Activated CD8-positive, alpha-beta memory T cell treated with anti-CD3 and anti-CD28 coated beads, Interleukin-2, amount 50 U/mL, for 48 hours (primary cell): Measurements from ENCODE around the gene ZNRF1.
"Not testable (repeated sequence)": the region's sequence is repeated elsewhere in the genome, so short reads cannot be mapped to it uniquely, and the experiment has no call there.

ENCODE experiments used
- DNase-seq: peaks from one replicate; pipeline ENCODE4 v3.0.0-alpha.2; 2020

Gene ZNRF1

DNA sequence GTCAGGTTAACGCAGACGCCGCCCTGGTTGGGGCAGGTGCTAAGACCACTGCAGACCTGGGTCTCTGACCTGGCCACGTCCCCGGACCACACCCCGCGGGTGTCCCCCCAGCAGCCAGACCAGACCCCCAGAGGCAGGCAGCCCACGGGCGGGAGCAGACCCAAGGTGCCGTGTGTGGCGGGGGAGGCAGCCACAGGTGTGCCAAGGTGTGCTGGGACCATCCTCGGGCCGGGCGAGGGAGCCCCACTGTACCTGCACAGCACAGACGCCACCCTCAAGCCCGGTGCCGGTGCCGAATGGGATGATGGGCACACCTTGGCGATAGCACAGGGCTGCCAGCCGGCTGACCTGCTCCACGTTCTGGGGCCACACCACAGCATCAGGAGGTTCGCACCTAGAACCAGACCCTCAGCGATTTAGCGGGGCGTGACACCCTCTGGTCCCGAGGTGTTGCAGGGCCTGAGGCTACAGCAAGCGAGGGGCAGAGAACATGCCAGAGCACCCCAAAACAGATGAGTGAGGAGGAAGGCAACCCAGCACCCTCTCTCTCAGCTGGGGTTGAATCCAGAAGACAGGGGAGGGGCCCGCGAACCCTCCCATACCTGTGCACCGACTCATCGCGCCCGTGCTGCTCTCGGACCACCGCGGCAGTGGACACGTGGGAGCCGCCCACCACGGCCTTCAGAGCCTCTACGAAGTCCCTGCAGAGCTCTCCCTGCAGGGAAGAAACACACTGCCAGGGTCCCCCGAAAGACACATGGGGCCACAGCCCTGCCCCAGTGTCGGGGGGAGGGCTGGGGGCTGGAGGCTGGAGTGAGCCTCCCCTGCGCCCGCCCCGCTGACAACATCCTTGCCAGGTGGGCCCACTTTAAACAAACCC, 116.4 kb downstream of the ZNRF1 start:
- DNase-seq, result no peak

DNA sequence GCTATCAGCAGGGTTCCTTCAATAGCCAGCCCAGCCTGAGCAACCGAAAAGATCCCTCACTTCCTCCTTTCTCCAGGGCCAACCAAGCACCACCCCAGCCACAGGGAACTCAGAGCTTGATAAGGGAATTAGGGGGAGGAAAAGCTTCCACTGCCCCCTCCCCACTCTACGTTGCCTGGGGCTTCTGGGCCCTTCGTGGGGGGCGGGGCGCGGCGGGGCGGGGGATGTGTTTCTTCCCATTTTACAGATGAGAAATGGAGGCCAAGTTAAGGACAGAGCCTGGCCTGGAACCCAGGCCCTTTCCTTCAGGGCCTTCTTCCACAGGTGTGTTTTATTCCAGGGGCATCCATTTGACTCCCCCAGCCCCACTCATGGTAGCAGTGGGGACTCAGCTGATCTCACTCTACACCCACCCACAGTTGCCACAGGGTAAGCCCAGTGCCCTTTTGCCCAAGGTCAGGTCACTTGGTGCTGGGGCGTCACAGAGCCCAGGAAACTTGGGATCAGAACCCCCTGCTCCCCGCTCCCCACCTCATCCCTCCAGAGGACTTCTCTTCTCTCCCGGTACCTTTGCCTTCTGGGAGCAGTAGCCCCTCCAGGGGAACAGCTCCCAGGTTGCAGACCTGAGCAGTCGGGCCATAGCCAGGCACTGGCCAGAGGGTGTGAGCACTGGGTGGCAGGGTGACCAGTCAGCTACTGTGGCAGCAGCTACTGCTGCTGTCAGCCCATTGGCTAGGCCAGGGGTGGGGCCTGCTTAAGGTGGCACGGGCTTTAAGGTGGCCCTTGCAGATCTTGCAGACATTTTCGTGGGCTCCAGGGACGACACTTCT, 117.5 kb downstream of the ZNRF1 start, which contains the start of gene LDHD:
Gene LDHD (minus strand): TSS at position 700 of the 830 bp plus-strand sequence. CDS start 60 bp downstream, at position 640.
- DNase-seq, result no peak

DNA sequence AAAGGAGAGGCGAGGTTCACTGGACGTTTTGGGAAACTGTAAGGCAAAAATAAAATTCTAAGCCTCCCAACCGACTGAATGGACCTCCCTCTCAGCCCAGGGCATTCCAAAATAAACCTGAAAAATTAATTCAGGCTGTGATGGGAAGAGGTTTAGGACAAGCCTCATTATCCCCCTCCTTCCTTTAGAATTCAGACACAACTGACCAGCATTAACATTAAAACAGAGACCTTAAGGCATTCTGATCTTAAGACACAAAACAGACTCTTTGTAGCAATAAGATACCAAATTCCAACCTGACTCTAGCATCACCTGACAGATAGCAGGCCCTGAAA, 118.1 kb downstream of the ZNRF1 start:
- no peak for DNase-seq

DNA sequence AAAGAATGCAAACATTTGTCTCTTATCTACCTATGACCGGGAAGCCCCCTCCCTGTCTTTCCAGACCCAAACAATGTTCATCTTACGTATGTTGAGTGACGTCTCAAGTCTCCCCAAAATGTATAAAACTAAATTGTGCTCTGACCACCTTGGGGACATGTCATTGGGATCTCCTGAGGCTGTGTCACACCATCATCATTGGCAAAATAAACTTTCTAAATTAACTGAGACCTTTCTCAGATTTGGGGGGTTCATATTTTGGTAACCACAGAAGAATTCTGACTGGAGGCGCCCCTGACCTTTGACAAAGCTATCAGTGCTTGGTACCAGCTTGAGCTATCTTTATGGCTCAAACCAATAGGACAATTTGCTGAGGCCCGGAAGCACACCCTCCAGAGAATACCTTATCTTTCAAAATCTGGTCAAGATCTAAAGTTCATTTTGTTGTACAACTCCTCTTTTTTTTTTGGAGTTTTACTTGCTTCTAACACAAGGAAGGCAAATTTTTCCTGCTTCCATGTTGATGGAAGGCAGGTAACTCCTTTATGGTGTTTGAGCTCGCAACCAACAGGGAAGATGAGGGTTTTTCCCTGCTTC, 120.2 kb downstream of the ZNRF1 start:
- no peak for DNase-seq

DNA sequence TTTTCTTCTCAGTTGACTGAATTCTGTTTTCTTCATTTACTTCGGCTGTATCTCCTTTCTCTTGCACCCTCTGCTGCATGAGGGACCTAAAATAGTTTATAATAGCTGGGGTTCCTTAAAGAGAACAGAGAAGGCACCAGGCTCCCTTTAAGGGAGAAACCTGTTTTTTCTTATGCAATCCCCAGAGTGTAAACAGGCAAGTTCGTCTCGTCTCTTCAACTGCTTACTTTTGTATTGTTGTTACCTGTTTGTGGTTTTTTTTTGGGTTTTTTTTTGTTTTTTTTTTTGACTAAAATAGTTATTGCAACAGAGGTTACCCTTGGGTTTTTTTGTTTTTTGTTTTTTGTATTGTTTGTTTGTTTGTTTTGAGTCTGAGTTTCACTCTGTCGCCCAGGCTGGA, 121.4 kb downstream of the ZNRF1 start:
- DNase-seq, result no peak

DNA sequence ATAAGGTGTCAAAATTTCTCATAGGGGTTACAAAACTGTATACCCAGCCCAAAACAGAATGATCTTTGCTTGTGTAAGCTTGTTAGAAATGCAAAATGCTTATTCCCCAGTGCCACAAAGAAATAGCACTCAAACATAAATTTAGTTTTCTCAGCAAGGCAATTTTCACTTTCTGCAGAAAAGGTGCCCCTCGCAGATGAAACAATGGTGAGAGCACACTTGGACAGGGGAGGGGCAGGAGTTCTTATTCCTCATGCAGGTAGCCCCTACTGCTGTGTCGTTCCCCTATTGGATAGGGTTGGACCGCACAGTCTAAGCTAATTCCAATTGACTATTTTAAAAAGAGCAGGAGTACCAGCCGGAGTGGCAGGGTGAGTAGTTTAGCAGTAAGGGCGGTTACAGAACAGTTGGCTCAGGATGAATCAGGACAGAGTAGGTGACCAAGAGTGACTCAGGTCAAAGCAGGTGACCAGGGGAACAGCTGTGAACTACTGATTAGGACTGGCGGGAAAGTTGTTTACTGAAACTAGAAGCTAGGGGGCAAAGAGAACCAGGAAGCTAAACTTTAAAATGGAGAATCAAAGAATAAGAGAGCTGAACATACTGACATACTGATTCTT, 123.2 kb downstream of the ZNRF1 start:
- DNase-seq, result no peak

DNA sequence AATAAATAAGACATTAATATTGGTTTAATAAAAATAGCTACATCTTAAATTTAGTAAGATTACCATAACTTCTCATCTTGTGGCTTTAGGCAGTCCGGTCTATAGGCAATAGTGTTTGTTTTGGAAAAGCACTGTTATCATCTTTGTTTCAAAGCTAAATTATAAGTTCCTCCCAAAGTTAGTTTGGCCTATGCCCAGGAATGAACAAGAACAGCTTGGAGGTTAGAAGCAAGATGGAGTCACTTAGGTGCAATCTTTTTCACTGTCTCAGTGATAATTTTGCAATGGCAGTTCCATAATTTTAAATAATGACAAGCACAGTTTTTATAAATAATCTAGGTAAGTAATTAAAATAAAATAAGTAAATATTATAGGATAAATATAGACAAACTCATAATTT, 123.8 kb downstream of the ZNRF1 start:
- no peak for DNase-seq

DNA sequence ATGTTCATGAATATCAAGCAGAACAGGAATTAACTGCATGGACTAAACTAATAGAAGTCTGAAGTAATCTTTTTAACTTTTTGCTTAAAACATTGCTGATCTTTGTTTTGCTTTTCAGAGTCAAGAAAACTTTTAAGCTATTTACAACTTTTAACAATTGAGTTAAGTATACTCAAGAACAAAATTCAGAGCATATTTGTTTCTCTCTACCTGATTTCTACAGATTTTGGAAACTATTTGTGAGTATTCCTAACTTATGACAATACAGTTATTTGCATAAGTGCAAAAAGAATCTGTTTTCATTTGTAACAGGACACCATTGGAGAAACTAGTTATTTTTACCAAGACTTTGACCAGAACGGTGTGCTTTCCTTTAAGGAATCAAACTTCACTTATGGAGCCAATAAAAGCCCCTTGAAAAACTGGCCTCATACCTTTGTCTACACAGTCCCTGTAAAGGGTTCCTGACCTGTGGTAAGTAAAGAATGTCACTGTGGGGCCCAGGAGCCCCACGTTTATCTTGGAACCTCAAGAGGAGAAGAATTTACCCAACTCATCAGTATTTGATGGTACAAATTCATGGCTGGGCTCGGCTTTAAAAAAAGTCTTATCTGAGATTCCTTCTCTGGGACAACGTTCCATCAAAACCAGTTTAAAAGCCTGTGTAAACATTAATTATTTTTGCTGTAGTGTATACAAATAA, 129.0 kb downstream of the ZNRF1 start:
- no peak for DNase-seq

DNA sequence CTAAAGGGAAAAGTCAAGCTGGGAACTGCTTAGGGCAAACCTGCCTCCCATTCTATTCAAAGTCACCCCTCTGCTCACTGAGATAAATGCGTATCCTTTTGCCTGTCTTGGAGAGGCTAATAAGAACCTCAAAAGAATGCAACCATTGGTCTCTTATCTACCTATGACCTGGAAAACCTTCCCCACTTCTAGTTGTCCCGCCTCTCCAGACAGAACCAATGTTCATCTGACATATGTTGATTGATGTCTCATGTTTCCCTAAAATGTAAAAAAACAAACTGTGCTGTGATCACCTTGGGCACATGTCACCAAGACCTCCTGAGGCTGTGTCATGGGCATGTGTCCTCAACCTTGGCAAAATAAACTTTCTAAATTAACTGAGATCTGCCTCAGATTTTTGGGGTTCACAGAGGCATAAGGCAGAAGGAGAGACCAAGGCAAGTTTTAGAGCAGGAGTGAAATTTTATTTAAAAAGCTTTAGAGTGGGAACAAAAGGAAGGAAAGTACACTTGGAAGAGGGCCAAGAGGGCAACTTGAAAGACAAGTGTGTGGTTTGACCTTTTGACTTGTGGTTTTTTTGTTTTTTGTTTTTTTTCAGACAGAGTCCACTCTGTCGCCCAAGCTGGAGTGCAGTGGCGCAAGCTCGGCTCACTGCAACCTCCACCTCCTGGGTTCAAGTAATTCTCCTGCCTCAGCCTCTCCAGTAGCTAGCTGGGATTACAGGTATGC, 130.8 kb downstream of the ZNRF1 start:
- not testable (repeated sequence) for DNase-seq

DNA sequence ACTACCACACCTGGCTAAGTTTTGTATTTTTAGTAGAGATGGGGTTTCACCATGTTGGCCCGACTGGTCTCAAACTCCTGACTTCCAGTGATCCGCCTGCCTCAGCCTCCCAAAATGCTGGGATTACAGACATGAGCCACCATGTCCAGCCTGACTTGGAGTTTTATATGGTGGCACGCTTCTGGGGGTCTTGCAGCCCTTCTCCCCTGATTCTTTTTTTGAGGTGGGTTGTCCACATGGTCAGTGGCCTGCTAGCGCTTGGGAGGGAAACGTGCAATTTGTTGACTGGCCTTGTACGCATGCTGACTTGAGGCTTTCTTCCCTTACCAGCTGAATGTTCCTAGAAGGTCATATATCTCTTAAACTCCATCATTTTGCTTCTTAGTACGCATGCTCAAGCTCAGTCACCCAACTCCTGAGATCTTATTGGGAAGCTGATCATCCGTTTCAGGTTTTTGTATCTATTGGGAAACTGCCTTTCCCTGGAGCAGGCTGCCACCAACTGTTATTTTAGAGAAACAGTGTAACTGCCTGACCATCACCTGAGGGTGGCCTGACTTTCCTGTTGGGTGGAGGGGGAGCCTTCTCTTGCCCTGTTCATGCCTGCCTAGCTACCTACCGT, 131.4 kb downstream of the ZNRF1 start:
- no peak for DNase-seq

DNA sequence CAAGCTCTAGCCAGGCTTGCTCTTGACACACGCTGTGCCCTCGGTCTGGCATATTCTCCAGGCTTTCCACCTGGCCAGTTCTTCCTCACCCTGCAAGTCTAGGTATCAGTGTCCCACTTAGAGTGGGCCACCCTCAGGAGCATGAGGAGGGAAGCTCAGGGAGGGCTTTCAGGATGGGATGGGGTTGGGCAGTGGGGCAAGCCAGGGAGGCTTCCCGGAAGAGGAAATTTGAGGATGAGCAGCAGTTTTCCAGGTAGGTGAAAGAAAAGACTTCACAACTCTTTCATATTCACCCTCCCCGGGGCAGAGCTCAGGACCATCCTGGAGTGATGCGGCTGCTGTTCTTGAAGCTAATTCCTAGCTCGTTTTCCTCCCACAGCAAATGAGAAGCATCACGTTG, 132.3 kb downstream of the ZNRF1 start:
- DNase-seq, result no peak

DNA sequence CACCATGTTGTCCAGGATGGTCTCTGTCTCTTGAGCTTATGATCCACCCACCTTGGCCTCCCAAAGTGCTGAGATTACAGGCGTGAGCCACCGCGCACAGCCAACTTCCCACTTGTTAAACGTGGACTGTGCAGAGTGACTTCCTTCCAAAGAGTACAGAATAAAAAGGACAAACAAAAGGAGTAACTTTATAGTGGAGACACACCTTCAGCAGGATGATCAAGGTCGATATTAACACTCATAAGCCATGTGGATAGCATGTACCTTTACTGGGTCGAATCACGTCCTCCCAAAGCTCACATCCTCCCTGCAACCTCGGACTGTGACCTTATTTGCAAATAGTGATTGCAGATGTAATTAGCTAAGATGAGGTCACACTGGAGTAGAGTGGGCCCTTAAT, 139.4 kb downstream of the ZNRF1 start:
- no peak for DNase-seq

DNA sequence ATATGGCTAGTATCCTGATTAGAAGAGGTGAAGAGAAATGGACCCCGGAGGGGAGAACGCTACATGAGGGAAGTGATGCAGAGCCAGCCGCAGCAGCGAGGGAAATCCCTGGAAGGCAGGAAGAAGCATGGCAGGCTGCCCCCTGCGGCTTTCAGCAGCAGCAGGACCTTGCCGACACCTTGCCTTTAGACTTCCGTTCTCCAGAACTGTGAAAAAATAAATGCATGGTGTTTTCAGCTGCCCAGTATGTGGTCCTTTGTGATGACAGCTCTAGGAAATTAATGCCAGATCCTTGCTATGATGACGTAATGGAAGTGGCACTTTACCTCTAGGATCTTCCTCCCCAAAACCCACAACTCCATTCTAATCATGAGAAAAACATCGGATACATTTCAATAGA, 139.8 kb downstream of the ZNRF1 start:
- DNase-seq, result no peak

DNA sequence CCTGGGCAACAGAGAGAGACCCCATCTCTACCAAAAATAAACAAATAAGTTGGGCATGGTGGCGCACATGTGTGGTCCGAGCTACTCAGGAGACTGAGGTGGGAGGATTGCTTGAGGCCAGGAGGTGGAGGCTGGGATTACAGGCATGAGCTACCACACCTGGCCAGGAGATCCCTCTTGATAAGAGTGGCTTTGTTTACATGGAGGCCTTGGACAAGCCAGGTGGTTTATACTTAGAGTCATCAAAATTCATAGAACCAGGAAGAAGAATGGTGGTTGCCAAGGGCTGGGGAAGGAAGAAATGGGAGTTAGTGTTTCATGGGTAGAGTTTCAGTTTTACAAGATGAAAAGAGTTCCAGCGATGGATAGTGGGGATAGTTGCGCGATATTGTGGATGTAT, 140.7 kb downstream of the ZNRF1 start:
- DNase-seq, result no peak

DNA sequence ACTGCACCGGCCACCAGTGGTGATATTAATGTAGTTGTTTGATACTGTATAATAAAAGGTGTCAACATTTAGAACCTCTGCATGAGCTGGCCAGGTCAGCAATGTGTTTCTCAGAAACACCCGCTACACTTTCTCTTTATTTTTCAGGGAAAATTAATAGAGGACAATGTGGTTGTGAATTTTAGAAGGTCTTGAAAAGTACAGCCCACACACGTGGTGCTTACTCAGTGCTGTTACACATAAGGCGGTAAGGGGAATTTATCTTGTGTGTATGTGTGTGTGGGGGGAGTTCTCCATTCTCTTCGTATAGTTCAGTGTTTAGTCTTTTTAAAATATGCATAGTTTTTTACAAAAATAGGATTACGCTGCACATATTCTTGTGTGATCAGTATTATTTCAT, 145.1 kb downstream of the ZNRF1 start:
- DNase-seq, result no peak

DNA sequence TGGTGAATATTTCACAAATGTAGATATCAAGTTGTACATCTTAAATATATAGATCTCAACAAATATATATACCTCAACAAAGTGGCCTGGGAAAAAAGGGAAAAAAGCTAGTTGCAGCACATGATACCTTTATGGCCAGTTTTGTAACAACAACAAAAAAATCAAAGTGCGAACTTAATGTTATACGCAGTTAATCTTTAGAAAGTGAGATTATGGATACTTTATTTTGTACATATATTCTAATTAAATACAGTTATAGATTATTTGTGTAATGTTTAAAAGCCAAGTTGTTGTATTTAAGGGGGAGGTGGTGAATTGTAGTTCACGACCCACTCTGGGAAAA, 149.1 kb downstream of the ZNRF1 start:
- no peak for DNase-seq

DNA sequence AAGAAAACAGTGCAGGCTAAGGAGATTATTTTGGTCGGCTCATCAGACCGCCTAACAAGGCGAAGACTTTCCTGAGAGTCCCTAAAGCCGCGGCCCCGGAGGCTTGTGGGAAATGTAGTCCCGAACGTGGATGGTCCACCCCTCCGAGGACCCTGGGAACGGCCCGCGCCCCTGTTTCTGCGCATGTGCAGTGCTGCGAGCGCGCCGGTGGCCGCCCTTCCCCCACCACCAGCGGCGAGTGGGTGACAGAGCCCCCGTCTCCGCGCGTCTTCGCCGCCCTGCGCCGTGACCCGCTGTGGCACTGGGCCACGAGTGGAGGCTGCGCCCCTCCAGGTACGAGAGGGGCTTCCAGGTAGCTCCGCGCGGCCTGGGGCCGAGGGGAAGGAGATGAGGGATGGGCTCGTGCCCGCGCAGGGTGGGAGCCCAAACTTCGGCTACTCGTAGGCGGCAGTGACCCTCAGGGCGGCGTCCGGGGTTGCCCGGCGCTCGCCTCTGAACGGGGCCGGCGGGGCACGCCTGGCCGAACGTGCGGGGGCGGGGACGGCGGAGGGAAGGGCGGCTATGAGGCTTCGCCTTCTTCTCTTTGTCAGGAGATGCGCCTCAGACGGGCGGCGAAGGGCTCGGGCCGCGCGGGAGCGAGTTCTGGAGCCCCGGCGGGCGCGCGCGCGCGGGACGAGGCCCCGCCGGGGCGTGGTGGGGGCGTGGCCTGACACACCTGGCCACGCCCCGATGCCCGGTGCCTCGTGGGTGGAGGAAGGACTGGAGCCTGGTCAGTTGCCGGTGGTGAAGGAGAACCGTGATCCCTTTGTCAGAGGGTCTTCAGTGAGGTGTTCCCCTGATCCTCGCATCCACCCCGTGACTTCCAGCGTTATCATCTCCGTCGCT, 149.7 kb downstream of the ZNRF1 start, which contains the start of gene ZFP1:
Gene ZFP1 (plus strand): TSS at position 214 of the 885 bp plus-strand sequence. CDS start 4,428 bp downstream, outside the sequence.
- peak; percentile 99 for DNase-seq

DNA sequence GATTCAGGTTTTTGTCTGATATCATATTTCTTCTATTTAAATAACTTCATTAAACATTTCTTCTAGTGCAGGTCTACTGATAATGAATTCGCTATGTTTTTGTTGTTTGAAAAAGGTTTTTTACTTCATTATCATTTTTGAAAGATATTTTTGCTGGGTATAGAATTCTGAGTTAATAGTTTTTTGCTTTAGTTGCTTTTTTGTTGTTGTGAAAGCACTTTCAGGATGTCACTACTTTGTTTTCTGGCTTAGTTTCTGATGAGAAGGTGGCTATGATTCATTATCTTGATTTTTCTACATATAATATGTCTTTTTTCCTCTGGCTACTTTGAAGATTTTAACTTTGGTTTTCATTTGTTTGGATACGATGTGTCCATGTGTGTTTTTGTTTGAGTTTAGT, 153.0 kb downstream of the ZNRF1 start:
- no peak for DNase-seq

DNA sequence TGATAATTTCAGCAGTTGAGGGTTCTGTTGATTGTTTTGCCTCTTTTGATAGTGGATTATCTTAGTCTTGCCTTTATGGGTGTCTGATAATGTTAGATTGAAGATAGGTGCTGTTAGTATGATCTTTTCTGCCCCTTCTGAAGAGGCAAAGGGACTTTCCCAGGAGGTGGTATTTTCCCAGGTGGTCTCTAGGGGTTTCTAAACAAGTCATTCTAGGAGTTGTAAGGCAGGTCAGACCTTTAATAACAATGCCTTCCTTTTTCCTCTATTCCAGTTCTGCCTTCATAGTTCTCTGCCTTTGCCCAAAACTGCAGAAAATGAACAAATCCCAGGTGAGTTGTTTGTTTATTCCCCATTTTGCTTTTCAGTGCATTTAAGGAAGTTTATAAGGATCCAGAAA, 153.8 kb downstream of the ZNRF1 start:
- DNase-seq, result no peak

DNA sequence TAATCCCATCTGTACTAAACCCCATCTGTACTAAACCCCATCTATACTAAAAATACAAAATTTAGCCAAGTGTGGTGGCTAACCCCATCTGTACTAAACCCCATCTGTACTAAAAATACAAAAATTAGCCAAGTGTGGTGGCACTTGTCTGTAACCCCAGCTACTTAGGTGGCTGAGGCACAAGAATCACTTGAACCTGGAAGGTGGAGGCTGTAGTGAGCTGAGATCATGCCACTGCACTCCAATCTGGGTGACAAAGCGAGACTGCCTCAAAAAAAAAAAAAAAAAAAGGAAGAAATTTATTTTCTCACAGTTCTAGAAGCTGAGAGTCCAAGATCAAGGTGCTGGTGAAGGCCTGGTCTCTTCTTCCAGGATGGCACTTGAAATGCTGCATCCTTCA, 161.6 kb downstream of the ZNRF1 start:
- no peak for DNase-seq
